ENCODE measurements around the gene NECTIN4.
"Not testable (repeated sequence)": the region's sequence is repeated elsewhere in the genome, so short reads cannot be mapped to it uniquely, and the experiment has no call there.

The NECTIN4 gene

DNA sequence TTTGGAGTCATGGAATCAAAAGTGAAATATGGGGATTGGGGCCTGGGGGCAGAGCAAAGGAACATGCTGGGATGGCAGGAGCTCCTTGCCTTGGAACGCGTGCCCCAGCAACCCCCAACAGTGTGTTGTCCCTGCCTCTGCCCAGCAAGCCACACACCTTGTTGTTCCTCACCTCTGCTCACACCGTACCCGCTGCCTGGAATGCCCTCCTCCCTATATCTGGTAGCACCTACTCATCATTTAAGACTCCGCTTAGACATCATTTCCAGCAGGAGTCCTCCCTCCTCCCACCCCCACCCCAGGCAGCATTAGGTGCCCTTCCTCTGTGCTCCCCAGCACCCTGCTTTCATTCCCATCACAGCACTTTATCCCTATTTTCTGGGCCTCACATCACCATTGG lies 7.8 kb downstream of the NECTIN4 start:
- no peak for DNase-seq

DNA sequence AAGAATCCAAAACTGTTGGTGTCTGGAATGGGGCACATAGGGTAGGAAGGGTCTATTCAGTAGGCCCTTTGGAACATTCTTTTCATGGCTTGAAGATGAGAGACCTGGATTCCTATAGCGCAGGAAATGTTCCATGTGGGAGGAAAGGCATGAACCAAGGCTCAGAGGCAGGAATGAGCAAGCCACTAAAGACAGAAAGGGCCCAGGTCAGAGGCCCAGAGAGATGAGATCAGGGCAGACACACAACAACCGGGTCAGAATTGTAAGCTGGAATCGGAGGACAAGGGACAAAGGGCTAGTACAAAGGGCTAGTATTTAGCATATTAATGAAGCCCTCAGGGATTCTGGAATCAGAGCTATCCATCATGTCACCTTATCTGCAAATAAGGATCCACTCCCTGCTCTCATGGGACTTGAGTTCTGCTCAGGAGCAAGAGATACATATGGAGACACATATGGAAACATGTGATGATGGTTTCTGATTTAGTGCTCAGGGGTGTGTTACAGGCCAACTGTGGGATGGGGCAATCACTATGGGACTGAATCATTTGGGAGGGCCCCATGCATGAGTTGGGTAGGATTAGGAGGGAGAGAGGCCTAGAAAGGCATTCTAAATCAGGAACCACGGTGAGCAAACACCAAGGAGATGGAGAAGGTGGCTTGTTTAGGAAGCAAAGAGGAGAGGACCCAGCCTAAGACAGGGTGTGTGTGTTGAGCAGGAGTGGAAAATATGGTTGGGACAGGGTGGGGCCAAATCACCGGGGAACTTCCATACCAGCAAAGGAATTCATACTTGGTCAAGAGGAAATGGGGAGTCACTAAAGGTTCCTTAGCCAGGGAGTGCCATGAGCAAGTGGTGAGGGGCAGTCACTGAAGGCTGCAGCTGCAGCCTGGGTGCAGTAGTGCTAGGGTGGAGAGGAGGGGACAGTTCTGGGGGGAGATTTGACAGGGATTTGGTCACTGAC lies 8.6 kb downstream of the NECTIN4 start:
- DNase-seq, result no peak

DNA sequence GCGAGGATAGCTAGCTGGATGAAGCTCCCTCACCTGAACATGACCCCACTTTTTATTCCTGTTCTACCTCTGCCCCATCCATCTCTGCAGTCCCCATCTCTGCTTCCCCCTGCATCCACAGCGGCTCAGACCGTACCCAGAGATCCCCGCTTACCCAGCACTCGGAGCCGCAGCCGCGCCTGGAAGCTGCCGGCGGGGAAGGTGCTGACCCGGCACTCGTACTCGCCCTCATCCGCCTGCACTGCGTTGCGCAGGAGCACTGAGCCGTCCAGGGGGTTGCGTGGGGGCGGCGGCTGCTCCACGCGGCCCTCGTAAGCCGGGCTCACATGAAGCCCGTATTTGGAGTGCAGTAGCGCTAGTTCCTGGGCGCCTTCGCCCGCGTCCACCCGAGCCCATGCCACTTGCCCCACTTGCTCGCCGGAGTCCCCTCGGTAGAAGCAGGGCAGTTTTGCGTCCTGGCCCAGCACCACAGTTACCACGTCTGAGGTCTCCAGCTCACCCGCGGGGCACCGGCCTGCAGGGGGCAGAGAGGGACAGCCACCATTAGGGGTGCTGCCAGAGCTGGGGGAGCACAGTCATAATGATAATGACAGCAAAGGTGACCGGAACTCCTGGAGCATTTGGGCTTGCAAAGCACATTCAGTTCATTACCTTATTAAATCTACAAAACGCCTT lies 9.8 kb downstream of the NECTIN4 start:
- DNase-seq, result no peak

DNA sequence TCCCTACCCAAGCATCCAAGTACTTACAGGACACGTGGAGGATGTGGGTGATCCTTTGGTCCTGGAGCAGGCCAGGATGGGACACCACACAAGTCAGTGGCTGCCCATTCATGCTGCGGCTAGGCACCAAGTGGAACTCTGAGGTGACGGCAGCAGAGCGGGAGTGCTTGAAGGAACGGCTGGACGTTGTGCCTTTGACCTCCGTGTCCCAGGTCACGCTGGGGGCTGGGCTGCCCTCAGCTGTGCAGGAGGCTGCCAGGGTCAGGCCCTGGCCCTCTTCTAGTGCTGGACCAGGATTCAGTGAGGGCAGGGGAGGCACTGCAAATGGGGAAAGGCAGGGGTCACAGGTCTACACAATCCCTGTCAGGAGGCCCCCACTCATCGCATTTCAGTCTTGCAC lies 11.9 kb downstream of the NECTIN4 start:
- no peak for DNase-seq

DNA sequence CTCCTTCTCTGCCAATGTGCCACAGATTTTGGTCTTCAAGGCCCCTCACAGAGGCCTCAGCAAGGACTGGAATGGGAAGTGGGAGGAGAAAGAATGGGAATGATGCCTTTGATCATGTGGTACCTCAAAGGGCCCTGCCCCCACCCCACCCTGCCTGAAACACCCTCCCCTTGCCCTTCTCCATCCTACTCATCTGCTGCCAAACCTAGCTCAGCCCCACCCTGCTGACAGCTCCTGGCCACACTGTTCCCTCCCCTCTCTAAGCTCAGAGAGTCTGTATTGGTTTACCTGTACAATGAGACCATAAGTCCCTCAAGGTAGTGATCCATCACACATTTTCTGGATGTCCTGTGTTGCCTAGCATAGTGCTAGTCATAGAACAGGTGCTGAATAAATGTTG lies 12.9 kb downstream of the NECTIN4 start:
- DNase-seq, result no peak

DNA sequence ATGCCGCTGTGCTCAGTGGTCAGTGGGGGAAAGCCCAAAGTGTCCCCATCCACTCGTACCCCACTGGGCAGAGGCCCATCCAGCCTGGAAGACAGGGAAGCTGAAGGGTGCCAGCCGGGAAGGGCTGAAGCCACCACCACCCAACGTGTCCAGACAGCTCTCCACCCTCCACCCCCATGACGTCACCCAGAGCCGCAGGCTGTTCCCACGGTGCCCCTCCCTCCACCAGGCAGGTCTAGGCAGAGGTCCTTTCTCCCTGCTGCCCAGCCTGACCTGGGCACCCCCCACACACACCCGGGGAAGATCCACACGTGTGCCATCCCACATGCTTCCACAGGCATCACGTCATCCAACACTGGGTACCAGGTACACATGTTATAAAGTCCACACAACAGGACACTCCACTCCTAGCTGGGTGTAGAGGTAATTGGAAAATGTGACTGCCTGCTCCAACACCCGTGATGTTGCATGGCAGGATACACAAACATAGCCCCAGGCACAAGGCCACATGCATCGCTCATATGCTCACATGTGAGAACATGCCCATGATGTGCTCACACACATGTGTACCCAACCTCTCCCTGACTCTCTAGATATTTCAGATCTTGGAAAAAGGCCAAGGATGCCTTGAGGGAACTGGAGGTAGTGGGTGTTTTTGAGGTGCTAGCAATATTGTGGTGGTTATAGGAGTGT lies 14.5 kb downstream of the NECTIN4 start:
- DNase-seq, result no peak

DNA sequence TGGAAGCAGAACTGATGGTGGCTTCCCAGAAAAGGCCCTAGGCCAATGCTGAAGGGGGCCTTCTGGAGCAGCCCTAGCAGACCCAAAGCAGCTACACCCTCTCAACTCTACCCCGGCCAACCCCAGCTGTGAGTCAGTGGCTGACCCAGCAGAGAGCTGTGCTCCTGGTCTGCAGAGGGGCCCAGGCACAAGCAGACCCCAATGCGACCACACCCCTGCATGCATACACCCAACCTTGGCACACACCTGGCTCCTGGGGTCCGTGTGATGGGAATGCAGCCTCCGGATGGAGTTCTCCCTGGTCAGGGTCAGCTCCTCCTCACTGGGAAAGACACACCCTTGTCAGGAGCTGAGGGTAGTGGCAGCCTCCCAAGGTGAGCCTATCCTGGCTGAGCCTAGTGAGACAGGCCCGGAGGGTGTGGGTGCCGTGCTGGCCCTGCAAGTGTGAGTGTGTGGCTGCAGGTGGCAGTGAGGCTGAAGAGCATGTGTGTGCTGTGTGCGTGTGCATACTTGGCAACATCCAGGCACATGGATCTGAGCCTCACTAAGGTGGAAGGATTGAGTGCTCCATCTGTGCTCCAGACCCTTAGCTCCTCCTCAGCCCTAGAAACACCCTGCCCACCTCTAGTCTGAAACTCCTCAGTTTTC lies 15.8 kb downstream of the NECTIN4 start:
- no peak for DNase-seq

DNA sequence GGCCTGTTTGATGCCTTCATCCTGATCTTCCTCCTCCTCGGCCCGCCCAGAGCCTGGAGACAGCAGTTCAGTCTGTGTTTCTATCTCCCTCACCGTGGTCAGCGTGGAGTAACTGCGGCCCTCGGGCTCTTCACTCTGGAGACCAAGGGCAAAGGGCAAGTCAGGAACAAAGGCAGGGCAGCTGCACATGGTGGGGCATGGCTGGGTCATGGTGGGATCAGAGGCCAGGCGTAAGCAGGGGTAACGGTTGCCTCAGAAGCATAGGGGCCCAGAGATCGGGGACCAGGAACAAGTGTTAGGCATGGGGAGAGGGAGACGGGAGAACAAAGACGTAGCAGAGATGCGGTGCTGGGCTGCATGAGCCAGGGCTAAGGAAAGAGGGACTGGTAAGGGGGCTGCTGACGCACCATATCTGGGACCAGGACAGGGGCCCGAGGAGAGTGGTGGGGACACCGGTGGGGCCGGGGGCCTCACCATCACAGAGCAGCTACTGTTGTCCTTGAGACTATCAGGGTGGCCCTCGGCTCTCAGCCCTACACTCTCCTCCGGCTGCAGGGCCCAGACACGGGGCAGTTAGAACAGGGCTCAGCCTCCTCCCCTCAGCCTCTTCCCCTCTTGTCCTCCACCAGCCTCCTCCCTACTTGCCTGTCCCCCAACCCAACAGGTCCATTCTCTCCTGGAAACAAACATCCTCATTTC lies 16.5 kb downstream of the NECTIN4 start:
- no peak for DNase-seq

GRCh38 chr1:161071886-161072371 lies 17.4 kb downstream of the NECTIN4 start:
- DNase-seq, result peak; percentile 64

- no peak for DNase-seq
Measured at GRCh38 chr1:161070761-161071160, 18.6 kb downstream of the NECTIN4 start.

- DNase-seq, result peak; percentile 95
Measured at GRCh38 chr1:161069731-161070270, 19.6 kb downstream of the NECTIN4 start, which contains the start of gene ARHGAP30. Gene ARHGAP30 (minus strand): TSS chr1:161069891. CDS start chr1:161069624, 267 bp downstream.

DNA sequence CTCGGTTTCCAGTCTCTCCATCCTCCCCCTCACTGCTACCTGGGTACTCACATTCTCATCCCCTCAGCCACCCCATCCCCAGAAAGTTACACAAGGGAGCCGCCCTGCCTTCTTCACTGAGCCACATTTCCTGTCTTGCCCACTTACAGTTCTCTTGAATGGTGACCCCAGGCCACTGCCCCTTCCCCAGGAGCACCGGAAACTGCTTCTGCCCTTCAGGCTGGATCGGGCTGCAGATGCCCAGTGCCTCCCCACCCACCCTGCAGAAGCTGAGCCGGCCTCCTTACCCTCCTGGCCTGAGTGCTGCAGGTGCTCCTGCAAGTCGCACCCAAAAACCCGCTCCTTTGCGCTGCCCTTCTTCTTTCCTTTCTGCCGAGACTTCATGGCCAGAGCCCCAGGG lies 20.1 kb downstream of the NECTIN4 start:
- no peak for DNase-seq

DNA sequence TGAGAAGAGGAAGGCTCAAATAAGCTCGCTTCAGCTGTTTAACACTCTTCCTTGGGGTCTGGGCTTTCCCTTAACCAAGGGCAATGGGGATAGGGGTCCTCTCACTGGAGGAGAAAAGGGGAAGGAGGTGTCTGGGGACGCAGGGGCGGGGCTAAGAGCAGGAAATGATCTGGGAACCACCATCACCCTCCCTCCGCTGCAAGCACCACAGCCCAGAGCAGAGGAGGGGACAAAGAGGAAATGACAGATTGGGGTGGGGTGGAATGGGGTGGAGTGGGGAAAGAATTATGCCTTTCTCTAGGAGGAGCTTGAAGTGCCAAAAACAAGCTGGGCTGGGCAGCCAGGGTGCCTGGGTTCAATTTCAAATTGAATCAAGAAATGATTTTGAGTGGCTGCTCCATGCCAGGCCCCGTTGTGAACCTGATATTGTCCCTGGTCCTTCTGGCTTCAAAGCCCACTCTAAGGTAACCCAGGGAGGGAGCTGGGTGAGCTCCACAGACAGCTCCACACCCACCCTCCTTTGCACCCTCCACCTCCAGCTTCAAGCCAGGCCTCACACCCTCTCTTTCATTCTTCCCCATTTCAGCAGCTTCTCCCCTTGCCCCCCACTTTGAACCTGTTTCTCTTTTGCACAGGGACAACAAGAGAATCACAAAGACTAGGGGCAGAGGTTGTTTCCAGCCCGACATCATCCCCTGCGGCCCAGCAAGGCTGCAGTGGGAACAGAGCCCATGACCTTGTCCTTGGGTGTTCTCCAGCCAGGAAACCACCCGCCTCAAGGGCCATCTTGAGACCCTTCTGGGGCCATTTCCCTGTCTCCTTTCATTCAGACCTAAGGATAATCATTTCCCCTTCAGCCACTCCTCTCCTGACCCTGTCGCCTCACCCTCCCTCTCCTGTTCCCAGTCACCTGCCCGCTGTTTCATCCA lies 20.8 kb downstream of the NECTIN4 start:
- DNase-seq, result peak; percentile 93

DNA sequence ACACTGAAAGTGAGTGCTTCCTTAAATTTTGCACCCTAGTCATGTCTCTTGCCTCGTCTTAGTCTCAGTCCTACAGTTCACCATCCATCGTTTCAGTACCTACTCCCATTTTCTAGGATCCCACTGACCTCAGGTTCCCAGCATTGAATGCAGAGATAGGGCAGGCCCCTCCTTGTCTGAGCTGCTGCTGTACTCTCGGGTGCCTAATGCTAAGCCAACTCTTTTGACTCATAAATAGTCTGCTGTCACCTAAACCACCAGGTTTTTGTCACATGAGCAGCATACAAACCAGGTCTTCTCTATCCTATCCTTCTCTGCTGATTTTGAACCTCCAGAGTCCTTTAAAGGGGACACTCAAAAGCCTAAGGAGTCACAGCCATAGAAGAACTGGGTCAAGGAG lies 22.7 kb downstream of the NECTIN4 start:
- no peak for DNase-seq

DNA sequence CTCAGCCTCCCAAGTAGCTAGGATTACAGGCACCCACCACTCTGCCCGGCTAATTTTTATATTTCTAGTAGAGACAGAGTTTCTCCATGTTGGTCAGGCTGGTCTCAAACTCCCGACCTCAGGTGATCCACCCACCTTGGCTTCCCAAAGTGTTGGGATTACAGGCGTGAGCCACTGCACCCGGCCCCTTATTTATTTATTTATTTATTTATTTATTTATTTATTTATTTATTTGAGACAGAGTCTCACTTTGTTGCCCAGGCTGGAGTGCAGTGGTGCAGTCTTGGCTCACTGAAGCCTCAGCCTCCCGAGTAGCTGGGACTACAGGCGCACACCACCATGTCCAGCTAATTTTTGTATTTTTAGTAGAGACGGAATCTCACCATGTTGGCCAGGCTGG lies 23.7 kb downstream of the NECTIN4 start:
- DNase-seq, result not testable (repeated sequence)

DNA sequence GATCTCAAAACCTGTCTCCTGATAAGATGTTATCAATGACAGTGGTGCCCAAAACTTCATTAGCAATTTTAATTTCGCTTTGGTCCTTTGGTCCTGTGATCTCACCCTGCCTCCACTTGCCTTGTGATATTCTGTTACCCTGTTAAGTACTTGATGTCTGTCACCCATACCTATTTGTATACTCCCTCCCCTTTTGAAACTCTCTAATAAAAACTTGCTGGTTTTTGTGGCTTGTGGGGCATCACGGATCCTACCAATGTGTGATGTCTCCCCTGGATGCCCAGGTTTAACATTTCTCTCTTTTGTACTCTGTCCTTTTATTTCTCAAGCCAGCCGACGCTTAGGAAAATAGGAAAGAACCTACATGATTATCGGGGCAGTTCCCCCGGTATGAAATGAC lies 25.4 kb downstream of the NECTIN4 start:
- not testable (repeated sequence) for DNase-seq

DNA sequence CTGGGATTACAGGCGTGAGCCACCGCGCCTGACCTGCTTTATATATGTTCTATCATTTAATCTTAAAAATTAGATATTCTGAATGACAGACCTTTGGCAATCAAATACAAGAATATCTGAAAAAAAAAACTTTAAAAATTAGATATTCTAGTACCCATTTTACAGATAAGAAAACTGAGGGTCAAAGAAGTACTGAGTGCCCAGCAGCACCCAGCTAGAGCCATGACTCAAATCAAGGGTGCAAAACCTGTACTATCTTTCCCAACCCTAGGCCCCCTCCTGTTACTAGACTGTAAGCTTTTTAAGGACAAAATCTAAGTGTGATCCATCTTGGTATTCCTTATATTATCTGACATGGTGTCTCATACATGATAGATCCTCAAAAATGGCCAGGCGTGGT lies 27.9 kb downstream of the NECTIN4 start:
- no peak for DNase-seq

DNA sequence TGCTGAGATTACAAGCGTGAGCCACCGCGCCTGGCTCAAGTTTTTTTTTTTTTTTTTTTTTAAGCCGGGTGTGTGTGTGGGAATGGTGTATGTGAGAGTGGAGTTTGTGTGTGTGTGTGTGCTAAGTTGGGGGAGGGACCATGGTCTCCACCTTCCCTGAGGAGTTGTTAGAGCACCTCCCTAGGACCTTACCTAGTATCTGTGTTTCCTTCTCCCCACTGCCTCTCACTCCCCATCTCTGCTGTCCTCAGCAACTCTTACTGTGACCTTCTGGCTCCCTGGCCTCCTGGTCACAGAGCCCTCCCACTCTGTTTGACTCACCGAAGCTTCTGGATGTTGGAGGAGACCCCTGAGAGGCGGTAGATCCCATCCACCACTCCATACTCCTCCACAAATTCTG lies 30.1 kb downstream of the NECTIN4 start:
- DNase-seq, result no peak

- no peak for DNase-seq
Measured at GRCh38 chr1:161054805-161055204, 34.6 kb downstream of the NECTIN4 start.

GRCh38 chr1:161054232-161054631 lies 35.1 kb downstream of the NECTIN4 start:
- no peak for DNase-seq

DNA sequence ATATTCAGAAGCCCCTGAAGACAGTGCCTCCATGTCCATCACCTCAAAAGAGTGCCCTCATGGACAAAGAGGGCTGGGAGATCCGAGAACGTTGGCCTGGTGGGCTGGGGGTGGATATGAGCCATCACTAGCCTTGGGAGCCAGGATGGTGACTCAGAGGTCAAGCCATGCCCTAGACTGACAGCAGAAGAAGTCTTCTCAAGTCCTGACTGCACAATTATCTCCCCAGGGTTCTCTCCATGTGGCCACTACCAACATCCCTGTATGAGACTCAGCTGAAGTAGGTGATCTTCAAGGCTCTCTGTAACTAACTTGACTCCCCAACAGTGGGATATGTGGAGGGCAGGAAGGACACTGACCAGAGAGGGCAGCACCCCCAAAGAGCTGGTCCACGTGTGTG lies 36.5 kb downstream of the NECTIN4 start:
- DNase-seq, result no peak
